ENCODE results near the gene LPP.
A peak's percentile ranks its signal among the peaks of the same experiment; 100 is the strongest.

LPP gene

GRCh38 chr3:188253123-188253793, 99.3 kb downstream of the LPP start:
- no peak for DNase-seq (ENCODE audit: low read depth, low spot score)

GRCh38 chr3:188253800-188254452, 100.0 kb downstream of the LPP start:
- DNase-seq (ENCODE audit: low read depth, low spot score): no peak

- DNase-seq (ENCODE audit: low read depth, low spot score): no peak
Observed at GRCh38 chr3:188254520-188255070, 100.6 kb downstream of the LPP start.

- no peak for DNase-seq (ENCODE audit: low read depth, low spot score)
Observed at GRCh38 chr3:188255190-188255589, 101.2 kb downstream of the LPP start.

GRCh38 chr3:188256758-188257157, 102.8 kb downstream of the LPP start:
- no peak for DNase-seq (ENCODE audit: low read depth, low spot score)

- no peak for DNase-seq (ENCODE audit: low read depth, low spot score)
Observed at GRCh38 chr3:188257384-188258026, 103.5 kb downstream of the LPP start.

- no peak for DNase-seq (ENCODE audit: low read depth, low spot score)
Observed at GRCh38 chr3:188259191-188259590, 105.2 kb downstream of the LPP start.

- no peak for DNase-seq (ENCODE audit: low read depth, low spot score)
Observed at GRCh38 chr3:188259596-188259995, 105.6 kb downstream of the LPP start.

- no peak for DNase-seq (ENCODE audit: low read depth, low spot score)
Observed at GRCh38 chr3:188261011-188261410, 107.1 kb downstream of the LPP start.

GRCh38 chr3:188262488-188262887, 108.5 kb downstream of the LPP start:
- no peak for DNase-seq (ENCODE audit: low read depth, low spot score)

GRCh38 chr3:188262913-188263683, 109.1 kb downstream of the LPP start:
- no peak for DNase-seq (ENCODE audit: low read depth, low spot score)

GRCh38 chr3:188264226-188265207, 110.6 kb downstream of the LPP start:
- no peak for DNase-seq (ENCODE audit: low read depth, low spot score)

- DNase-seq (ENCODE audit: low read depth, low spot score): peak; percentile 60
Observed at GRCh38 chr3:188266562-188267274, 112.8 kb downstream of the LPP start.

- DNase-seq (ENCODE audit: low read depth, low spot score): no peak
Observed at GRCh38 chr3:188267790-188268335, 113.9 kb downstream of the LPP start.

GRCh38 chr3:188268336-188268735, 114.4 kb downstream of the LPP start:
- no peak for DNase-seq (ENCODE audit: low read depth, low spot score)

- no peak for DNase-seq (ENCODE audit: low read depth, low spot score)
Observed at GRCh38 chr3:188269040-188269439, 115.1 kb downstream of the LPP start.

GRCh38 chr3:188270423-188270972, 116.5 kb downstream of the LPP start:
- DNase-seq (ENCODE audit: low read depth, low spot score): peak; percentile 70

- no peak for DNase-seq (ENCODE audit: low read depth, low spot score)
Observed at GRCh38 chr3:188271226-188271914, 117.4 kb downstream of the LPP start.
